Measurements from ENCODE around the gene RGS3.
"Not testable (repeated sequence)": the region's sequence is repeated elsewhere in the genome, so short reads cannot be mapped to it uniquely, and the experiment has no call there.

The RGS3 gene

DNA sequence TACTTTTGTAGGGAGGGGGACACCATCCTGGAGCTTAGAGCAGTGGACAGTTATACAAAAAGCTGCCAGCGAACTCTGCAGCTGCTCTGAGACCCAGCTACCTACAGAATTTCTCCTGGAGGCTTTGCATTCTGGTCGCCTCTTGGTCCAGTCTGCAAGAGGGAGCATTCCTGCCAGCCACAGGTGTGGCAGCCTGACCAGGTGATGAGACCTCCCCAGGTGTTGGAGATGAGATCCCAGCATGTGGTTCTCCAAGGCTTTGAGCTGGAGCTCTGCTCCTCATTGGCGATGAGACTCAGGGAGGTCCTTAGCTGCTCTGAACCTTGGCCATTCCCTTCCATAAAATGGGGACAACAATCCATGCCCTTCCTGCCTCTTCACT is 69.3 kb downstream of the RGS3 start:
- DNase-seq = no peak

DNA sequence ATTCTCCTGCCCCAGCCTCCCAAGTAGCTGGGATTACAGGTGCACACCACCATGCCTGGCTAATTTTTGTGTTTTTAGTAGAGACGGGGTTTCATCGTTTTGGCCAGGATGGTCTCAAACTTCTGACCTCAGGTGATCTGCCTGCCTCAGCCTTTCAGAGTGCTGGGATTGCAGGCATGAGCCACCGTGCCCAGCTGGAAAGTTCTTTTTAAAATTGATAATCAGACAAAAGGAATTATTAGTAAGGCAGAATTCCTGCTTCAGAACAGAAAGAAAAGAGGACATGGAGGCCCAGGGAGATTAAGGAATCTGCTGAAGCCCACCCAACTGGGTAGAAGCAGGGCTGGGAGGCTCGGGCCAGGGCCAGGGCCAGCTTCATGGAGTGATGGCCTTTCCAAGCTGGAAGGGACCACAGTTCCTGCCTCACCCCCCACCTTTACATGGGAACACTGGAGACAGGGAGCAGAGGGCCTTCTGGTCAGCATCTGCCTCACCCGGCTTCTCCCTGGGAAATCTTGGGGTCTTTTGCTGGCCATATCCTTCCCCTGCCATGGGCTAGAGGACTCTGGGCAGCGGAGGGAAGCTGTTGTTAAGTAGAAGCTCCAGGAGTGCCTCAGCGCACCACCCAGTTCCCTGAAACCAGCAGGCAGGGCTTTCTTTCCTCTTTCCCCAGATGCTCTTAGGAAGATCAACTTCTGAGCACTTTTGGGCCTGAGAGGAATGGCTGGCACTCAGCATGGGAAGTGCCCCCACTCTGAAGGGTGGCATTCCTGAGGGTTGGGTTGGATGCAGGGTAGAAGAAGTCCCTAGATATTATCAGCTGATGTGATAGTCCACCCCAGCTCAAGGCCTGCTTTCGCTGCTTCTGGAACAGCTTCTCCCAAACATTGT is 70.1 kb downstream of the RGS3 start:
- DNase-seq = no peak

DNA sequence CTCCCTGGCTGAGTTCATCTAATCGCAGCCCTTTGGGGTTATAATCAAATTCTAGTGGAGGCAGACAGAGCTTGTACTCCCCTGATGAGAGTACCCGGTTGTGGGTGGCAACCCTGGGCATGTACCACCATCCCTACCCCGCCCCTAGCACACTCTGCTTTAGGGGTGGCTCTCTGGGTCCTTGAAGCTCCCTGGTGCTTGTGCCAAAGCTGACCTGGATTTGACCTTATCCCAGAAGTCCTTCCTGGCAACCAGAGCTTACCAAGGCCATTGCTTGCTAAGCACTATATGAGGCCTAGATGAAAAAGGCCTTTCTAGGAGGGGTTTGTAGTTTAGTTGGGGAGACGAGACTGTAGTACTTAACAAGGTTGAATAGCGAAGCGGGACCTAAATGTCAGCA is 72.2 kb downstream of the RGS3 start:
- no peak for DNase-seq

DNA sequence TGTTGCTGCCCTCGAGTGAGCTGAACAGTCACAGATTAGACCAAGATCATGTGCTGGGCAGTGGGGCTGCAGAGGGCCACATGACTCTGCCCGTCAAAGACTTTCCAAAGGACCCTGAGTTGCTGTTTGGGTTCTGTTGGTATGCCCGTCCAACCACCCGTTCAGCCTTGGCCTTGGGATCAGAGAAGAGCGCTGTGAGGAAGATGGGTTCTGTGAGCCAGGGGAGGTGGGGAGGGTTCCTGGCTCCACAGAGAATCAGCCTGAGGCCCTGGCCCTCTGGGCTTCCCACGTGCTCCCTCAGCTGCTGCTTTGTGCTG is 72.6 kb downstream of the RGS3 start:
- DNase-seq = no peak

DNA sequence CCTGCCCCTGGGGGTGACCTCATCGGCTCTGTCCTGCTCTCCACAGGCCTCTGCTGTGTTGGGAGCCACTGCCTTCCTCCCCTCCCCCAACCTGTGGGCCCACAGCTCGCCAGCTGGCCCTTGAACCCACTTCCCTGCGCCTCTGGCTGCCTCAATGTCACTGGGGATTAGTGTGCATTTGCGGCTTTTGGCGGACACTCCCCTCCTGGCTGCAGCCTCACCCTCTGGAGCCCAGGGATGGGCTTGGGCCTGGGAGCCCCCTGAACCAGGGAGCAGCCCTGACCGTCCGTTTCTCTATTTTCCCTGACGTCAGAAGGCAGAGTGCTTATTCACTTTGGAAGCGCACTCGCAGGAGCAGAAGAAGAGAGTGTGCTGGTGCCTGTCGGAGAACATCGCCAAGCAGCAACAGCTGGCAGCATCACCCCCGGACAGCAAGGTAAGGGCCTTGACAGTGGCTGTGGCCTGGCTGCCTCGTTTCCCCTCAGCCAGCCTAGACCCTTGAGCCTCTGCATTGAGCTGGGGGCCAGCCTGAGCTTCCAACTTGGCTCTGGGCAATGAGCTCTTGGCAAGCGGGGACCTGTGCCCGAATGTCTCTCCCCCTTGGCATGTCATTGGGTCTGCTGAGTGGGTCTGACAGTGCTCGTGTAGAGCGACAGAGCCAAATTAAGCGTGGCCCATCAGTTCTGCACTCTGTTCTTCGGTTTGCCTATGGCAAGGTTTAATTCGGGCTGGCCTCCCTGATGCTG is 73.1 kb downstream of the RGS3 start:
- DNase-seq = no peak

DNA sequence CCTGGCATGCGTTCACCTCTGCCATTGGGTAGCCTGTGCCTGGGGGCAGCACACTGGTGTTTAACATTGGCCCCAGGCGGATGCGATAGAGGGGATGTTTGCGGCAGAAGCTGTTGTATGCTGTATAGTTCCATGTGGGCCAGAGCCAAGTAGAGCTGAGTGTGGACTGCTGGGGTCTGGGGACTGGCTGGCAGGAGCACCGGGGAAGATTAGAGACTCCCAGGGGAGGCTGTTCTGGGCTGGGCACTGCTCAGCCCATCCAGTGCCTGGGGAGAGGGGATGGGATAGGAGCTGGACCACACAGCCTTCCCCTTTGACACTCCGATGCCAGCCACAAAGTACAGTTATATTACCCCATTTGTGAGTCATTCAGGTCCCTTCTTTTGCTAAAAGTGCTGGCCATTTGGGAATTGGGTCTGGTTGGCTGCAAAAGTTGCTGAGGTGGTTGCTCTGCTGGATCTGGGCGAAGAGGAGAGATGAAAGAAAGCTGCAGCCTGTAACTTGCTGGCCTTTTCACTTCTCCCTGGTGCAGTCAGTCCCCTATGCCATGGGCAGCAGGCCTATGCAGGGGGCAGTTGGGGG is 73.8 kb downstream of the RGS3 start:
- no peak for DNase-seq

DNA sequence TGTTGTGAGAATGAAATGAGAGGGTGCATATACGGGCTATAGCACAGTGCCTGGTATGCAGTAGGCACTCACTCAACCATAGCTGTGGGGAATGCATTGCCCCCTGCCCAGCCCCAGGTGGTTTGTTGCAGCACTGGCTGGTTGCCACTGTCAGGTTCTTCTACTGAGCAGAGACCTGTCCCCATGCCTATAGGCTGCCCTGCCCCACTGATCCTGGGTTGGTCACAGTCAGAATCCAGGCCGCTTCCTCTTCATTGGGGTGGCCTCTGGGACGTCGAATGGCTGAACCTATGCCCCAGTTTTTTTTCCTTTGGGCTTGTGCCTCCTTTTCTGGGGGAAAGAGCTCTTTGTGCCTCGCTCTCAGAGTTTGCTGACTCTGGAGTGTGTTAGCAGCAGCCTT is 74.6 kb downstream of the RGS3 start:
- no peak for DNase-seq

DNA sequence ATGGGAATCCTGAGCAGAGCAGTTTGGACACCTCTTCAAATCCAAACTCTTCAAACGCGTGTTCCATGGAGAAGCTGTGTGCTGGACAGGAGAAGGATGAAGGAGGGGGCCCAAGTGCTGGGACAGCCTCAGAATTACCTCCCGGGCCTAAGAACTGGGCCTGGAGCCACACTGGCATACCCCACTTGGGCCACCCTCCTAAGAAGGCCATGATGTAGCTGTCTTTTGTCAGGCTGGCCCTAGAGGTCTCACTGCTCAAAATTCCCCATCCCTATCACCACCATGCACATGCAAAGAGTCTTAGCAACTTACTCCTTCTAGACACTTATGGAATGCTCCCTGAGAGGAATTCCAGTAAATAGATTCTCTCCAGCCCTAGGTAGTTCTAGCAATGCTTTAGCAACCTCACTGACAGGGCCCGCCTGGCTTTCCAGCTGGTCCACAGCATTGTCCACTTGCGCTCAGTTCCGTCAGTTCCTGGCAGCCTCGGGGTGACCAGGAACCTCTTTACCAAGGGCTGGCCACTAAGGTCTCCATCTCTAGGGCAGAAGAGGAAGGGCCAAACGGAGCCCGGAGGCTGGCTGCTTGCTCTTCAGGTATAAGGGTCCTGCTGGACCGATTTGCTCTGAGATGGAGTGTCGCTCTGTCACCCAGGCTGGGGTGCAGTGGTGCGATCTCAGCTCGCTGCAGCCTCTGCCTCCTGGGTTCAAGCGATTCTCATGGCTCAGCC is 75.3 kb downstream of the RGS3 start:
- no peak for DNase-seq

DNA sequence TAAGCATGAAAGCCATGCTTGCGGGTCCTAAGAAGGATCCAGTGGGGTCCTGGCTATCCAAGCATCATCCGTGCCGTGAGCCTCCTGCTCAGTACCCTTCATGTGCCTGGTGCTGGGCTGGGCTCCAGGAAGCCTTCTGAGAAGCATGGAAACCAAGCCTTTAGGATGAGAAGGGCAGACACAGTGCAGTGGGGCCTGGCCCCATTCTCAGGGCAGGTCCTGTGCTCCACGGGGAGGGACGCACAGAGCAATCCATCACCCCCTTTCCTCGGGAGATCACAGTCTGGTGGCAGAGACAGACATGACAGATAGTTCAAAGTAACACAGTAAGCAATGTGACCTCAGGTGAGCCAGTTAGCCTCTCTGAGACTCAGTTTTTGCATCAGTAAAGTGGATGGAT is 76.9 kb downstream of the RGS3 start:
- DNase-seq = no peak

DNA sequence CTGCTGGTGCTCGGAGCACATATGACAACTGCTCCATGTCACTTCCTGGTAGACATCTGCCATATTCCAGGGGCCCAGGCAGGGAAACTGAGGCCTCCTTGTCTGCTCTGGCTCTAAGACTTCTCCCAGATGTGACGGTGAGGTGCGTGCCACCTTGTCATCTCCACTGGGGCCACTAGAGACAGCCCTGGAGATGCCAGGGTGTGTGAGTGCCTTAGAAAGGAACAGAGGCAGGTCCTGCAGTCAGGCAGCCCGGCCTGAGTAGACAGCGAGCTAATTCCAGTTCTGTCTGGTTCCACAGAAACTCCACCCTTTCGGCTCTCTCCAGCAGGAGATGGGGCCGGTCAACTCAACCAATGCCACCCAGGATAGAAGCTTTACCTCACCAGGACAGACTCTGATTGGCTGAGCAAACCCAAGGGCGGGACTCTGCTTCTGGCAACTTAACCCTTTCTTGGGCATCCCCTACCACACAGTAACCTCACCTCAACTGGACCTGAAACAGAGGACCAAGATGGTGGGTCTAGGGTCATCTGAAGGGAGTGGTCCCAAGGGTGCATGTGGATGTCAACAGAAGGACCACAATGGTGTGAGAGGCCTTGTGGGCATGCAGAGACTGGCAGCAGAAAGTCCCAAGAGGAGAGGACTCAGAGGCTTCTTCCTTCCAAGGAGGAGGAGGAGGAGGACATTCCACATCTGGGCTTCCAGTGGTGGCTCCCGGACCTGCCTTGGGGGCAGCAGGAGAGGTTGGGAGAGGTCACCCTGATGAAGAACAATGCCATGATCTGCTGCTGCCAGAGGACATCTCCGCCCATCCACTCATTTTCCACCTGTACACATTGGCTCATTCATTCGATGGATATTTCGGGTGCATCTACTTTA is 77.7 kb downstream of the RGS3 start:
- peak; percentile 14 for DNase-seq

DNA sequence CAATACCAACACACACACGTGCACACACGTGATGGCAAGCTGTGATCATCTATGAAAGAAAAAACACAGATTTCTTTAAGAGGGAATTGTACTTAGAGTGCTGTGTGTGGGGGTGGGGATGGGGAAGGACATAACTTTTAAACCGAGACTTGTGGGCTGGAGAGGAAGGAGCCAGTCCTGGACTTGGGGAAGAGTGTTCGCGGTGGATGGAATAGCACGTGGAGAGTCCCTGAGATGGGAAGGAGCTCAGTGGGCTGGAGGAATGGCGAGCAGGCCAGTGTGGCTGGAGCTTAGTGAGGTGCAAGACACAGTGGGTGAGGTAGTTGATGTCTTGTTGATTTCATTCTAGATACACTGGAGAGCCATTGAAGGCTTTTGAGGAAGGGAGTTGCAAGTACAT is 78.5 kb downstream of the RGS3 start:
- DNase-seq = no peak

DNA sequence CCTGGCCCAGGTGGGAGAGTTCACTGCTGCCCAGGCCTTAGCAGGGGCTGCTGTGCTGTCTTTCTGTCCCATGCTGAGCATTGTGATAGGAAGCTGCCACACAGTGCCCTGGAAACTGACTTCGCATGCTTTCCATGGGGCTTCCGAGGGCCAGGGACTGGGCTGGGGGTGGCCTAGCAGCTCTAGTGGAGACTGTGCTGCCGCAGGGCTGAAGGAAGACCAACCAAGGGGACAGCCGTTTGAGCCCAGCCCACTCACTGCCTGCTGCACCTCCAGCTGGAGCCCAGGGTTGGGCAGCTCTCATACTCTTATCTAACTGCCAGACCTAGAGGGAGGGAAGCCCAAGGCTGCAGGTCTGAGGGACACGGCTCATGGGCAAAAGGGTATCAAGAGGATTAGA is 79.2 kb downstream of the RGS3 start:
- DNase-seq = no peak

DNA sequence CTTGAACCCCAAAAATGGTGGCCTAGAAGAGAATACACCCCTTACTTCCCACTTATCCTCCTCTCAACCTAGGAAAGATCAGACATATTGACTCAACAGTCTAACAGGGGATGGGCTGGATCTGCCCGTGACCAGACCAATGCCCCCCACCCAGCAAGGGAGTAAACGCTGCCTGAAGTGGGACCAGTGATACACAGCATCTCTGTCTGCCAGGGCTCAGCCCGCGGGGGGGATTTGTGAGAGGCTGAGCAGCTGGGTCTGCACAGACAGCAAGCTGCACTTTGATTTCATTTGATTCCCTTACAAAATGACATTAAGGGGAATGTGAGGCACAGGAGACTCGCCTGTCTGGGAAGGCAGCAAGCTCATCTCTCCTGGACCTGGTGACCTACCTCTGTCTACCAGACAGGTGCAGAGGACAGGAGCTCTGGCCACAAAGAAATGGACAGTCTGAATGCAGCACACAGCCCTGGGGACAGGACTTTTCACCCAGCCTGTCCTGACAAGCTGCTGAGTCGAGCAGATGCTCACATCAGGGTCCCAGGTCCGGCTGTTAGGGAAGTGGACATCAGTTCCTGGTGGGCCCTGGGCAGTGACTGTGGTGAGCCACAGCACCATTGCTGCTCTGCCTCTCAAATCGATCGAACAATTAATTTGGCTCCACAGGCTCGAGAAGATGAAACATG is 79.9 kb downstream of the RGS3 start:
- DNase-seq = no peak

DNA sequence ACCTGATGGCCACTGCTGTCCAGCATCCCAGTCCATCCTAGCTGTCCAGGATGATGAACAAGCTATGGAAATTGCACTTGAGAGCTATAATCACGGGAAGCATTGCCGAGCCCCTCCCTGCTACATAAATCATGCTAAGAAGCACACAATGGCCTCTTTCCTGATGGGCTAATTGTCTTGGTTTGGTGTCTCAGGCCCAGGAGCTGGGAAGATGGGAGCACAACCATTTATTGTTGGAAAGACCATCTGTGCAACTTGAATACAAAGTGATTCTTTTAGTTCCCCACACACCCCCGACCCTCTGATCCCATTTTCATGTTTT is 80.4 kb downstream of the RGS3 start:
- DNase-seq = peak; percentile 78

DNA sequence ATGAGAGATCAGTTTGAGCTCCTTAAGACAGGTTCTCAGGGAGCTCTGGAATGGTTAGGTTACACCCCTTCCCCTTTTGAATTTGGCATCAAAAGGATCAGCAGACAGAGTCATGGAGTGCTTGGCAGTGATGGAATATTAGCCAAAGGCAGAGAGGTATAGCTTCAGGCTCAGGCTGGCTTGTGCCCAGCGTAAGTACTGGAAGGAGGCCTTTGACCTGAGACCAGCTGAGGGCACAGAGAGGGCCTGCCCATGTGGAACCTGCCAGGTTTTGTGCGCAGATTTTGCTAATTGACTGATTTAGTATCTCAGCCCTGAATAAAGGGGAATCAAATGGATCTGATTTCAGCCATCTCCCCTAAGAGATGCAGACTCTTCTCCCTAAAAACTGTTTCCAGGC is 81.5 kb downstream of the RGS3 start:
- DNase-seq = no peak

DNA sequence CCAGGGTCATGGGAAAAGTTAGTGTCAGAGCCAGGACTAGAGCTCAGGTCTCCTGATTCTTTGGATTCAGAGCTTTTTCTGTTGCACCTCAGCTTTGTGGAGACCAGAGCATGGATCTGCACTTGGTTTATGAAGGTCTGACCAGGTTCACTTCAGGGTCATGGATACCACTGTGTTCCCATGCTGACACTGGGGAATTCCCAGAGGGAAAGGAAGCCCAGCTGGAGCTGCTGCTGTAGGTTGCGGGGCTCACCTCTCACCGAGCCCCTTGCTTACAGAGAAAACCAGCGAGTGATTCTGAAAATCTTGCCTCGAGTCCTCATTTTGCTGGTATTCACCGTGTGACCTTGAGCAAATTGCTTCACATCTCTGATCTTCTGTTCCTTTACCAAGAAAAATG is 83.0 kb downstream of the RGS3 start:
- DNase-seq = no peak

DNA sequence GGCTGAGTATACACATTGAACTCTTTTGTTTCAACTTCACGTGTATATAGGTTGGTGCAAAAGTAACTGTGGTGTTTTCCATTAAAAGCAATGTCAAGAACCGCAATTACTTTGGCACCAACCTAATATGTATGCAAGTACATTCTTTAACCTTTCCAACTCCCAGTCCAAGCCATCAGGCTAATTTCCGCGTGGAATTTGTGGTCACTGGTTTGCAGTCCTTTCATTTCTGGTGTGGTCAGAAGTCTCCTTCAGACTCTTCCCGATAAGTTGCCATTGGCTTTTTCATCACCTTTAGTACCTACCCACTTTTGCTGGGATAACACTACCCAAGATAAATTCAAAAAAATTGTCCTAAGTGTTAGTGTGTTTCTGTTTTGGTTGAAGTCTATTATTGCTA is 84.0 kb downstream of the RGS3 start:
- DNase-seq = no peak

DNA sequence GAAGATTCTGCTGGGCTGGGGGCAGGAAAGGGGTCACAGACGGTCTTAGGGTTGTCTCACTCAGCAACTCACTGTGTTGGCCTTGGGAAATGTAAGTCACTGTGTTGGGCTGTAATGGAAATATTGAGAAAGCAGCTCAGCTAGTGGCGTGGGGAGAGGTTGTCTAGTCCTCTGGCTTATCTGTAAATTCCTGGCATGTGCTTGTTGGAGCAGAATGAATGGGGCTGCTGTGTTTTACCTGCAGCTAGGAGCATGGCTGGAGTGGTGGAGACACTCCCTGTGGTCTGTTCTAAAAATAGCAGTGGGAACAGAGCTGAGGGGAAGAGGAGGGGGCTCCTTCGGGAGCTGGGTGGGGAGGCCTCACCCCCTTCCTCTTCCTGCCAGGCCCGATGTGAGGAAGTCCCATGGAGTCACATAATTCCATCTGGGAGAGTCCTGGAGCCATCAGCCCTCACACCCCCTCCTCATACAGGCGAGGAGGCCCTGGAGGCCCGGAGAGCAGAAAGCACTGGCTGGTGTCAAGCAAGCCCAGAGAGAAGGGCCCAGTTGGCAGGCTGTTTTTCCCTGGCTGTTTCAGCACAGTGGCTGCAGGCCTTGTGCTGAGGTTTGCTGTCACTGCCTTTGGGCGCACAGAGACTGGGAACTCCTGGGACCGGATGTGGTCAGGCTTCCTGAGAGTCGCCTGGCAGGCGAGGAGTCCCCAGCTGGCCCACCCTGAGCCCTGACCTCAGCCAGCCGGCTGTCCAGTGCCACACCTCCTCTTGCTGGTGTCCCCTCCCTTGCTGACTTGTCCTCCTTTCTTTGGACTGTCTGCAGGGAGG is 84.9 kb downstream of the RGS3 start:
- DNase-seq = no peak

DNA sequence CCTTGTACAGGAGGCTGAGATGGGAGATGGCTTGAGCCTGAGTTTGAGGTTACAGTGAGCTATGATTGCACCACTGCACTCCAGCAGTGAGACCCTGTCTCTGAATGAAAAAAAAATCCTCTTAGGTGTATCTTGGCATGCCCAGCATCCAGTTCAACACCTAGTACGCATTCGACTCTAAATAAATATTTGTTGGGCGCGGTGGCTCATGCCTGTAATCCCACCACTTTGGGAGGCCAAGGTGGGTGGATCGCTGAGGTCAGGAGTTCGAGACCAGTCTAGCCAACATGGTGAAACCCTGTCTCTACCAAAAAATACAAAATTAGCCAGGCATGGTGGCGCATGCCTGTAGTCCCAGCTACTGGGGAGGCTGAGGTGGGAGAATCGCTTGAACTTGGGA is 86.4 kb downstream of the RGS3 start:
- not testable (repeated sequence) for DNase-seq

DNA sequence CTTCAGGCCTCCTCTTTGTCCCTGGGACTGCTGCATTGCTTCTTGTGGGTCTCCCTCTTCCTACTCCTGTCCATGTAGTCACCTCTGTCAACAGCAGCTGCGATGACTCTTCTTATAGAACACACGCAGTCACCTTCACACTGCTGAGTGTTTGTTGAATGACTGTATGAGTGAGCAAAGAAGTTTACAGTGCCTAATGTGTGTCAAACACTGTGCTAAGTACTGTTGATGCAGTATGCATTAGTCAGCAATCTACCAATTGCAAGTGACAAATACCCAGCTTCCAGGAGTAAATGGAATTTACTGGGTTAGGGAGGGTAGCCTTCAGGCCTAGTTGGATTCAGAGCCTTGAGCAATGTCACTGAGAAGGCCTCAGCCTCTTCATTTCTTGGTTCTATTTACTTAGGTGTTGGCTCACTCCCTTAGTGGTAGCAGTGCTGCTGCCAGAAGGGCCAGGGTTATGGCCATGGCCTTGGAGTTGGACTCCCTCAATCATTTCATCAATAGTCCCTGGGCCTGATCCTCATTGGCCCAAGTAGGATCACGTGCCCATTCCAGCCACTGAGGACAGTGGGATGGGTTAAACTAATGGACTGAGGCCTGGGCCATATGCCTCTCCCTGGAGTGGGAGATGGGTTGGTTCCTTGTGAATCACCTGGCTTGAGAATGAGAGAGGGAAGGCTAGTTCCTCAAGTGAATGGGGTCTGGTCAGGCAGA is 93.5 kb downstream of the RGS3 start:
- DNase-seq = no peak
